Endometrium (tissue), 2 donors: ENCODE measurements around the gene TEX10.
"Not testable (repeated sequence)": the region's sequence is repeated elsewhere in the genome, so short reads cannot be mapped to it uniquely, and the experiment has no call there.

Experiments
- FAIRE-seq: peaks from 2 replicates; lab custom pipeline; 2012; peaks lifted over from hg19 to GRCh38; lab: Jason Lieb, UNC
- donor health status: control.
- donor health status: control.

The TEX10 gene

DNA sequence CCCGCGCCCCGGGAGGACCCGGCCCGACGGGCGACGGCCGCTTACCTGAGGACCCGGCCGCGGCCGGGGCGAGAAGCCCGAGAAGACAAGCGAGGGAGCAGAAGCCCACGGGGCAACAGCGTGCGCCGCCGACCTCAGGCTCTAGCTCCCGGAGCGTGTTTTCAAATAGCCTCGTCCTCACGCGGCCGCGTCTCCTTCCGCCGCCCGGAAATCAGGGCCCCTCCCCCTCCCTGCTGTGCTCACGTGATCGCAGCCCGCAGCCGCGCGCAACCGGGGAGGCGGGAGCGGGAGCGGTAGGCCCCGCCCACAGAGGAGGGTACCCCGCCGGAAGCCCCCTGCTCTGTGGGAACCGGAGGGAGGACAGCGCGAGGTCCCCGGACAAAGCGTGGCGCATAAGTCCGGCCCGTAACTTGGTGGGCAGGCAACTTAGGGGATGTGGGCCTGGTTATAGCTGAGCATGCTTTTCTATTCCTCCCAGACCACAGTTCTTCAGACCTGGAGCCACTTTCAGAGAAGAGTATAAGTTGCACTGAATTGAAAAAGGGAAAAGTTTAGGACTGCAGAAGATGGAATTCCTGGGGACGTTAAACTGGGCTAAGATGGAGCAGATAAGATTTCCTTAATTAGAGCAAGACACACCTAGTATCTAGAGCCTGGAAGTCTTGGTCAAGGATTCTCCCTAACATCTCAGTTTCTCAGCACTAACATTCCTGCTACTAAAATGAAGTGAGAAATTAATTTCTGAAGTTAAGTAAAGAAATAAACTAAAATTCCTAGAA is at the start of gene TEX10:
Gene TEX10, minus strand, starts transcription at position 216 of the 779 bp plus-strand sequence. CDS start 3,579 bp downstream, outside the sequence.
- FAIRE-seq, result peak; percentile 54

DNA sequence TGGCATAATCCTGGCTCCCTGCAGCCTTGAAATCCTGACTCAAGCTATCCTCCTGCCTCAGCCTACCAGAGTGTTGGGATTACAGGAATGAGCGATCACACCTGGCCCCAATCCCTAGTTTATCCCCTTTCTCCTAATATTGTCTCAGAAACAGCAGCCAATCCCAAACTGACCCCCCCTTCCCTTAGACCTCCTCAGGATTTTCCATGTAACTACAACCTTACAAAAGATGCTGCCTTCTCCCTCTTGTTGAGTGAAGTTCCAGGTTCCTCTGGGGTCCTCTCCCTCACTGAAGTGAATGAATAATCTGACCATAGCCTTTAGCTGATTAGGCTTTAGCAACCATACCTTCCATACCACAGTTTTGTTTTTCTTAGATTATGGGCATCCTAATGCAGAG is 48.3 kb upstream of the TEX10 start:
- no peak for FAIRE-seq

DNA sequence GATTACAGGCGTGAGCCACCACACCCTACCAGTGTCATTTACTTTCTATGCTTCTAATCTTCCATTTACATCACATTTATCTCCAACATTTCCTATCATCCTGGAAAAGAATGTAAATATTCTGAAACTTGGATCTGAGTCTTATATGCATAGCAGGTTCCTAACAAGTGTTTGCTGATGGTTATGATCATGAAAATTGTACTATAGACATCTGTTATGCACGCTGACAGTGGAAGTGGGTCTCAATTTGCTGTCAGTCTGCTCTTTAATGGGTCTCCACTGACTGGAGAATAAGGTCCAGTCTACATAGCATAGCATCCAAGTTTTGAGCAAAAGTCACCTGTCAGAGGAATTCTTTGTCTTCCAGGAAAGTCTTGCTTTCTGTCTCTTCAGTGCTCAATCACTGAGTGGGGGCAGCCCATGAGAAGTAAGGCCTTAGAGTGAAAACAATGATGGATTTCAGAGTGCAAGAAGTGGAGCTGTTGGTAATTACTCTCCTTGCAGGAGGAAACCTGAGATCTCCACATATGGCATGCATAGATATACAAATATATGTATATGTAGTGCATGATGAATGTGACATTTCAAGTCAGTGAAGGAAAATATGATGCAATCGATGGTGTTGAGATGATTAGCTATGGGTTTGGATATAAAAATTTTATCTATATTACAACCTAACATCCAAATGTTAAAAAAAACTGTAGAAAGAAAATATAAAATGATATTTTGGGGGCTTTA is 45.0 kb upstream of the TEX10 start:
- no peak for FAIRE-seq

DNA sequence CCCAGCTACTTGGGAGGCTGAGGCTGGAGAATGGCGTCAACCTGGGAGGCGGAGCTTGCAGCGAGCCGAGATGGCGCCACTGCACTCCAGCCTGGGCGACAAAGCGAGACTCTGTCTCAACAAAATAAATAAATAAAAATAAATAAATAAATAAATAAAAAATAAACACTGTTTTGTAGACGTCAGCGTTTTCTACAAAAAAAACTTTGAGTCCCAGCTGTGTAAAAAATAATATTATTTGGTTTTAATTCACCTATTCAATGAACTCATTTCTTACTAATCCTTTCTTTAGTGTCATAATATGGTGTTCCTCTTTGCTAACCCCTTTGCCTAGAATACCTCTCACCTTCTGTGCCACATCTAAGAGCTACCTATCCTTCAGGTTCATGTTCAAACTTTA is 44.0 kb upstream of the TEX10 start:
- no peak for FAIRE-seq

DNA sequence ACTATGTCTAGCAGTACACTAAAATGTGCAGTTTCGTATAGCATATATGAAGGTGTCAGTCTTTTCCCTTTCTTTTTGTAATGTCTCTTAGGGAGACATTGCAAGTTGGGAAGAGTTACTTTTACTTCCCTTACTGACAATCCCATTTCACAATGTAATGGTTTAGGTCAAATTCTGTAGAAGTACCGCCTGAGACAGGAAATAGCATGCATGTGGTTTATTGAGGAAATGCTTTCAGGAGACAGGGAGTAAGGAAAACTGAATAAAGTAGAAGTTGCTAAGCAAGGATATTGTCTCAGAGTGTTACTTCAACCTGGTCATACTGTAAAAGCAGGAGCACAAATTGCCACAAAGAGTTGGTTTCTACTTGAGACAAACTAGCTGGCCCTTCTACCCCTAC is 42.1 kb upstream of the TEX10 start:
- FAIRE-seq, result no peak

DNA sequence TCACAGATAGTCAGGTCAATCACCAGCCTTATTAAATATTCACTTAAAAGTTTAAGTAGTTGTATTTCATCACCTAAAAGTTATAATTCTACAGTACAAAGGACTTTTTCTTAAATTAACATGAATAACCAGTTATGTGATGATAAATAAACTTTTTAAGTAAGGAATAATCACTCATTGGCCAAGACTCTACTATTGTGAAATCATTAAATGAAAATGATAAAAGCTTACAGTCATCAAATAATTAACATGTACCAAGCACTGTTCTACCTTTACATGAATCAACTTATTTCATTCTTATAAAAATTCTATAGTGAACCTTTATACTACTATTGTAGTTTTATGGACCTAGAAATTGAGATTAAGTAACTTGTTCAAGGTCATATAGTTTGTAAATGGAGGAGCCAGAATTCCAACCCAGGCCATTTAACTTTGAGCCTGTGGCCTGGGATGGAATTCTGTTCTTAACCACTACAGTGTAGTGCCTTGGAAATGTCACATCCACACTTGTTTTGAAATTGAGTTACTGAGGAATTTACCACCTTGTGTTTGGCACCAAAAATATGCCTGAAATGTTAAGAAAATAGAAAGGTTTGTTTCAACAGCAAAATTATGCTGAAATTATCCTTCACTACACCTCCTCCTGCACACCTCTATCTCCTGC is 41.4 kb upstream of the TEX10 start:
- FAIRE-seq, result no peak

DNA sequence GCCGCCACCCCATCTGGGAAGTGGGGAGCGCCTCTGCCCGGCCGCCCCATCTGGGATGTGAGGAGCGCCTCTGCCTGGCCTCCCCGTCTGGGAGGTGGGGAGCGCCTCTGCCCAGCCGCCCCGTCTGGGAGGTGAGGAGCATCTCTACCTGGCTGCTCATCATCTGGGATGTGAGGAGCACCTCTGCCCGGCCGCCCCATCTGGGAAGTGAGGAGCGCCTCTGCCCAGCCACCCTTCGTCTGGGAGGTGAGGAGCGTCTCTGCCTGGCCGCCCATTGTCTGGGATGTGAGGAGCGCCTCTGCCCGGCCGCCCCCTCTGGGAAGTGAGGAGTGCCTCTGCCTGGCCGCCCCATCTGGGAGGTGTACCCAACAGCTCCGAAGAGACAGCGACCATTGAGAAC is 40.2 kb upstream of the TEX10 start:
- not testable (repeated sequence) for FAIRE-seq

DNA sequence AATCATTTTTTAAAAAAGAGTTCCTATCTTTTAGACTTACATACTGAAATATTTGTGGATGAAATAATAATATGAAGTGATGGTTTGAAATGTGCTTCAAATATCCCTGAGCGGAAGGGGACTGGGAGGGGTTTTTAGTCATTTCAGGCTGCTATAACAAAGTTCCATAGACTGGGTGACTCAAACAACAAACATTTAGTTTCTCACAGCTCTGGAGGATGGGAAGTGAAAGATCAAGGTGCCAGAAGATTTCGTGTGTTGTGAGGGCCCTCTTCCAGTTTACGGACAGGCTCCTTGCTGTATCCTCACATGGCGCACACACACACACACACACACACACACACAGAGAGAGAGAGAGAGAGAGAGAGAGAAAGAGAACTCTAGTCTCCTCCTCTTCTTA is 27.1 kb upstream of the TEX10 start:
- FAIRE-seq, result no peak

DNA sequence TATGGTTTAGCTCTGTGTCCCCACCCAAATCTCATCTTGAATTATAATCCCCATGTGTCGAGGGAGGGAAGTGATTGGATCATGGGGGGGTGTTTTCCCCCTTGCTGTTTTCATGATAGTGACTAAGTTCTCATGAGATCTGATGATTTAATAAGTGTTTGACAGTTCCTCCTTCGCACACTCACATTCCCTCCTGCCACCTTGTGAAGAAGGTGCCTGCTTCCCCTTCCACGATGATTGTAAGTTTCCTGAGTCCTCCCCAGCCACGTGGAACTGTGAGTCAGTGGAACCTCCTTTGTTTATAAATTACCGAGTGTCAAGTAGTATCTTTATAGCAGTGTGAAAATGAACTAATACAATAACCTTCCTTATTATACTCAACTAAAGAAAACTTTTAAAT is 24.3 kb upstream of the TEX10 start:
- FAIRE-seq, result no peak

DNA sequence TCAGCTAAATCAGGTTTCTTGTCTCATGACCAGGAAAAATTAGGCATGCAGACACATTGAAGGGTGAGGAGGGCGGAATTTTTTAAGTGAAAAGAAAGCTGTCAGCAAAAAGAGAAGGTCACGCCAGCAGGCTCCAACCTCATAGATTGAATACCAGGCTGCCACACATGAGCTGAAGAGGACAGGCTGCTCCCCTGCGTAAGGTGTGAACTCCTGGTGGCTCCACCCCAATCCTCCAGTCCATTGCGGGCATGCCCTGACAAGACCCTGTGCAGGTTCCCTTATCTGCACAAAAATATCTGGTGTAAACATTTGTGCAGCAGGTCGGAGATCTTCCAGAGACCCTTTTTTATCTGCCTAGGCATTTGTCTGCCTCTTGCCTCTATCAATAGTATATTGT is 22.9 kb upstream of the TEX10 start:
- FAIRE-seq, result no peak

DNA sequence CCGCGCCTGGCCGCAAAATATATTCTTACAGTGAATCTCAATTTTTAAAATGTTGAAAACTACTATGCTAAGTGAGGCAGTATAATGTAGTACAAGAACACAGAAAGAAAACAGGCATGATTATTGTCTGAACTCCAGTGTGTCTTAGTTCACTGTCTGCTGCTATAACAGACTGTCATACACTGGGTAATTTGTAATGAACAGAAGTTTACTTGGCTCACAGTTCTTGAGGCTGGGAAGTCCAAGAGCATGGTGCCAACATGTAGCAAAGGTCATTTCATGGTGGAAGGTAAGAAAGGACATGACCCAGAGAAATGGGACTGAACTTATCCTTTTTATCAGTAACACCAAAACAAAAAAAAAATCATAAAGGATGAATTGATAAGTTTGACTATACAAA is 19.9 kb upstream of the TEX10 start:
- FAIRE-seq, result no peak

DNA sequence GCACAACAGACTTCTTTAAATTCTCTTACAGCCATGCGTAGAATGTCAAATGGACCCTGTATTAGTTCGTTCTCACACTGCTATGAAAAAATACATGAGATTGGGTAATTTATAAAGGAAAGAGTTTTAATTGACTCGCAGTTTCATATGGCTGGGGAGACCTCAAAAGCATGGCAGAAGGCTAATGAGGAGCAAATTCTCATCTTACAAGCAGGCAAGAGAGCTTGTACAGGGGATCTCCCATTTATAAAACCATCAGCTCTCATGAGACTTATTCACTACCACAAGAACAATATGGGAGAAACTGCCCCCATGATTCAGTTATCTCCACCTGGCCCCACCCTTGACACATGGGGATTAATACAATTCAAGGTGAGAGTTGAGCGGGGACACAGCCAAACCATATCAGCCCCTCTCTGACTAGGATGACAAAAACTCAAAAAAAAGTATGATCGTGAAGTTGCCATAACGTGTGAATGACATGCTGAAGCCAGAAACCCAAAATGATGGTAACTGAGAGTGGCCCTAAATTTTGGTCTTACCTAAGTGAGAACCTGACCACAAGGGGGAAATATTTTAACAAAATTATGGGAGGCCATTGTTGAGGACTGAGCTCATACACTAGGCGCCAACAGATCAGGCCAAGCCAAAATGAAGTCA is 17.5 kb upstream of the TEX10 start:
- FAIRE-seq, result no peak

DNA sequence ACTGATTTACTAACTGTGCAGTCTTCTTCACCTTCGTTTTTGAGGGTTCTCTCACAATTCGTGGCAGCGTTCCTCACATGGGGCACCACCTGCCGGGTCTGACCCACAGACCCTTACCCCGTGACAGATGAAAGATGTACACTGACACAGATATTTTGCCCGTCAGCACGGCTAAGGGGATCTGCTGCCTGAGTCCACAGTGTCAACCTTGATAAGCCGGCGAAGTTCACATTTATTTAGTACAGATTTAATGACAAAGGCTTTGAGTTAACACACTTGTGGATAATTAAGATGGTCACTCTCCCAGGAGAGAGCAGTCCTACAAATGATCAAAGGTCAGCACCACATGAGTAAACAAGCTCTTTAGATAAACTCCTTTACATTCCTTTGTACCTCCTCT is 15.9 kb upstream of the TEX10 start:
- FAIRE-seq, result no peak

DNA sequence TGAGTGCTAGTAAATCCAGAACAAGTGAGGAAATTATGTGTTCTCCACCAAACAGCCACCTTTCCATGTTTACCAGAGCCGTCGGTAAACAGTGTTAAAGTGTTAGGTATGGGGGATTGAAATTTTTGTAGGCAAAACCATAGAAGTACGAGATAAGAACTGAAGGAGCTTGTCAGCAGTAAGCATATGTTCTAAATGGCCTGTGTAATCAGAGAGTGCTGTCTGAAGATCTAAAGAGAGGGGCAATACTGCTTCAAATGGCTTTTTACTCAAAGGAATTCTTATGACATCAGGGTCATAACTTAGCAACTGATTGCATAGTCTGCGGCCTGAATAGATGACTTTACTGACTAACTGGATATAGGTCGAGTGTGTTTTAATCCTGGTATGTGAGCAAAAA is 13.4 kb upstream of the TEX10 start:
- FAIRE-seq, result no peak

DNA sequence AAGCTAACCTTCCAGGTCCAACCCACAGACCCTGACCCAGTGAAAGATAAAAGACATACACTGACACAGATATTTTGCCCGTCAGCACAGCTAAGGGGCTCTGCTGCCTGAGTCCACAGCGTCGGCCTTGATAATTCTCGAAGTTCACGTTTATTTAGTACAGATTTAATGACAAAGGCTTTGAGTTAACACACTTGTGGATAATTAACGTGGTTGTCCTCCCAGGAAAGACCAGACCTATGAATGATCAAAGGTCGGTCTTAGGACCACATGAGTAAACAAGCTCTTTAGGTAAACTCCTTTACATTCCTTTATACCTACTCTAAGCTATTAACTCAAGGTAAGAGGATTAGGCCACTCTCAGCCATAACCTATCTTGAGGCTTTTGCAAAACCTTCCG is 11.3 kb upstream of the TEX10 start:
- no peak for FAIRE-seq

DNA sequence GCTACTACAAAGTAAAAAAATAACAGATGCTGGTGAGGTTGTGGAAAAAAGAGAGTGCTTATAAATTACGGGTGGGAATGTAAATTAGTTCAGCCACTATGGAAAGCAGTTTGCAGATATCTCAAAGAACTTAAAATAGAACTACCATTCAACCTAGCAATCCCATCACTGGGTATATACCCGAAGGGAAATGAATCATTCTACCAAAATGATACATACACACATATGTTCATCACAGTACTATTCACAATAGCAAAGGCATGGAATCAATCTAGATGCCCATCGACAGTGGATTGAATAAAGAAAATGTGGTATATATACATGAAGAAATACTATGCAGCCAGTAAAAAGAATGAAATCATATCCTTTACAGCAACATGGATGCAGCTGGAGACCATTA is 6.3 kb upstream of the TEX10 start:
- no peak for FAIRE-seq

DNA sequence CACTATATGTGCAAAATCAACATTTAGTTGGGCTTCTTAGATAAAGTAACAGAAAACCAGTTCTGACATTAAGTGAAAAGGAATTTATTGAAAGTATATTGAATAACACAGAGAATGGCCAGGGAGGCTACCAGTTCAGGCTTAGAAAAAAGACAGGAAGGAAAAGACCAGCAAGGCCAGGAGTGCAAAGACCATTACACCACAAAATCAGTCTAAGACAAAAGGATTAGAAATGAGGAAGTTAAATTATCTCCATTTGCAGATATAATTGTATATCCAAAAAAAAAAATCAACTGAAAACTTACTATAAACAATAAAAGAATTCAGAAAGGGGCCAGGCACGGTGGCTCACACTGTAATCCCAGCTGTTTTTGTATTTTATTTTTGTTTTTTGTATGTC is 4.8 kb upstream of the TEX10 start:
- FAIRE-seq, result no peak

DNA sequence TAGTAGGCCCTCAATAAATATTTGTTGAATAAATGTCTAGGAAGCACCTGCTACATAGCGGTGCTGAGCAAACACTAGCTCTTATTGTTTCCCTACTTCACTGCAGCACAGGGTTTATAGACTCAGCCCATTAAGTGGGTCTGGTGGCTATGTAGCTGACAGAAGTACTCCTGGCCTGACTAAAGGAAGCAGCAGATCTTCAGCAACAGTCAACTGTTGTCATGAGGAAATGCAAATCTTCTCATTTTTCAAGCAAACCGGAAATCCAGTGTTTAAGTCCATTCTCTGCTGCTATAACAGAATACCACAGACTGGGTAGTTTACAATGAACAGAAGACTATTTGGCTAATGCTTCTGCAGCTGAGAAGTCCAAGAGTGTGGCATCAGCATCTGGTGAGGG is 2.8 kb upstream of the TEX10 start:
- no peak for FAIRE-seq

DNA sequence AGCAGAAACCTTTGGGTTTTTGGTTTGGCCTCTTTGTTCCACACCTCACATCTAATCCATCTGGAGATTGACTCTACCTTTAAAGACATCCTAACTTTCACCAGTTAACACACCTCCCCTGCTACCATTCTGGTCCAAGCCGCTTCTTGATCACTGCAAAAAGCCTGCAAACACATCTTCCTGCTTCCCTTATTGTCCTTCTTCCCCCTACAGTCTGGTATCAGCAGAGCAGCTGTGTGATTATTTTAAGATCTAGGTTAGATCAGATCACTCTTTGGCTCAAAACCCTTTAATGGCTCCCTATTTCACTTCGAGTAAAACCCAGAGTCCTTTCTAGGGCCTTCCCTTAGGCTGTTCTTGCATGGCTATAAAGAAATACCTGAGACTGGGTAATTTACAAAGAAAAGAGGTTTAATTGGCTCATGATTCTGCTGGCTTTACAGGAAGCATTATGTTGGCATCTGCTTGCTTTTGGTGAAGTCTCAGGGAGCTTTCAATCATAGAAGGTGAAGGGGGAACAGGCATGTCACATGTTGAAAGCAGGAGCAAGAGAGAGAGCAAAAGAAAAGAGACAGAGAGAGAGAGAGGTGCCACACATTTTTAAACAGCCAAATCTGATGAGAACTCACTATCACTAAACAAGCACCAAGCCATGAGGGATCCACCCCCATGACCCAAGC is 1.5 kb upstream of the TEX10 start:
- FAIRE-seq, result no peak

DNA sequence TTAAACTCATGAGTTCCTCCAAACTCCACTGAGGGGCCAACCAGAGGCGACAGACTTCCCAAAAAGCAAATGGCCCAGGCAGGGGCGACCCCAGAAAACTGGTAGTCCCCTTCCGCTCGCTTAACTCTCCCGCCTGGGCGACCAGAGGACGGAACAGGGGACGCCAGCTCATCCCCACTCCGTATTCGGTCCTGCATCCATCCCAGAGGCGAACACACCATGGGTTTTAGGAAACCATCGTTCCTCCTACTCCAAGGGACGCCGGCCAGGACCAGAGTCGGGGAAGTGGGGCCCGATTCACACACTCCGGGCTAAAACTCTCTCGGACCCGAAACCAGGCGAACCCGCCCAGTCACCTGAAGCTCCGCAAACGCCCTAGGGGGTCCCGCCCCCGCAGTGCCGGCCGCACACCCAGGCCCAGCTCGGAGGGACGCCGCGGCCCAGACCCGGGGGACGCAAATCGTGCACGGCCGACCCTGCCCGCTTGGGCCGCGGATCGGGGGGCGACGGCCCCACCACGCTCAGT is 478 bp downstream of the TEX10 start:
- FAIRE-seq, result no peak

DNA sequence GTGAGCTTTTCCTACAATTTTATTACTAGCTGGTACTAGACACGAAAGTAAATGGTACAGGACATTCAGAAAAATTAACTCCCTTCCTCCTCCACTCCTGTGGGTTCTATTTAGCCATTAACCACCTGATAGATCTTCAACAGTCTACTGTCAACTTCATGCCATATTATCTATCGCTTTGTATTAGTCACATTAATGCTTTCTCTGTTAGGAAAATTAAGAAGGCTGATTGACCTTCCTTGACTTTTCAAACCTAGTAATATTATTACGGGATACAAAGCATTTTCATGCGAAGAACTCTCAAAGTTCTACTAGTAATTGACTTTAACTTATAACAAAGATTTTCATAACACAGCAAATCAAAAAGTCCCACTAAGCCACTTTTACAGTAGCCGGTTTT is 1.2 kb downstream of the TEX10 start:
- FAIRE-seq, result no peak

DNA sequence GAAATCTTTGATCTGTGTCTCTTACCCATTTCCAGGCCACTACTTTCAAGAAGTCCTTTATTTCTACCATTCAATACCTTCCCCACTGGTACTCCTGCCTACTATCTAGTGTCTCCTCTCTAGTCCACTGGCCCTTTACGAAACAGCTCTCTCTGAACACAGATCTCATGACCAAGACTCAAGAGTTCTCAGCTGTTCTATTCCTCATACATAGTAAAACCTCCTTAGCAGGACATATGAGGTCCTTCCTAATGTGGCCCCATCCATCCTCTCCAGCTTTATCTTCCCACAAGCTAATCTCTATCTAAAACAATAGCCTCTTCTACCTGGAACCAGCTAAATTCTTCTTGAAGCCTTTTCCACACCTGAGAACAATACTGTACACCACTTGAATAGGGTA is 2.6 kb downstream of the TEX10 start:
- no peak for FAIRE-seq
